ENCODE data around the gene DMP1.
"Not testable (repeated sequence)": the region's sequence is repeated elsewhere in the genome, so short reads cannot be mapped to it uniquely, and the experiment has no call there.

DMP1 gene

DNA sequence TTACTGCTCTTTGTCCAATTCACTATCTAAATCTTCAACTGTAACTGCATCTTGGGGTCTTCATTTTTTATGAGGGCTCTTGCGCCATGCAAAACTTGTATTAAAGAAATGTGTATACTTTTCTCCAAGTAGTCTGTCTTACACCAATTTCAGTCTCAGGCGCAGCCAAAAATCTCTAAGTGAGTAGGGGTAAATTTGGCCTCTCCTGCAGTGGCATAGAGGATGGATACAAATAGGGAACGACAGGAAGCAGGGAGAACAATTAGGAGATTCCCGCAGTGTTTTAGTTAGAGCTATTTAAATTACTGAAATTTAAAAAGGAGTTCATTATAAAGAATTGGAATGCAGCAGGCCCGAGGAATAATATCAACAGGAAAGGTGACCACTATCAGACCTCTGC, 30.2 kb downstream of the DMP1 start:
- no peak for DNase-seq (ENCODE audit: low read depth in 2 of 2)

GRCh38 chr4:87688316-87688715, 38.2 kb downstream of the DMP1 start:
- no peak for DNase-seq (ENCODE audit: low read depth in 2 of 2)

DNA sequence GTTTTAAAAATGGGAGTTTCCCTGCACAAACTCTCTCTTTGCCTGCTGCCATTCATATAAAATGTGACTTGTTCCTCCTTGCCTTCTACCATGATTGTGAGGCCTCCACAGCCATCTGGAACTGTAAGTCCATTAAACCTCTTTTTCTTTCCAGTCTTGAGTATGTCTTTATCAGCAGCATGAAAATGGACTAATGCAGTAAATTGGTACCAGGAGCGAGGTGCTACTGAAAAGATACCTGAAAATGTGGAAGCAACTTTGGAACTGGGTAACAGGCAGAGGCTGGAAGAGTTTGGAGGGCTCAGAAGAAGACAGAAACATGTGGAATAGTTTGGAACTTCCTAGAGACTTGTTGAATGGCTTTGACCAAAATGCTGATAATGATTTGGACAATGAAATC, 40.9 kb downstream of the DMP1 start:
- not testable (repeated sequence) for DNase-seq (ENCODE audit: low read depth in 2 of 2)

DNA sequence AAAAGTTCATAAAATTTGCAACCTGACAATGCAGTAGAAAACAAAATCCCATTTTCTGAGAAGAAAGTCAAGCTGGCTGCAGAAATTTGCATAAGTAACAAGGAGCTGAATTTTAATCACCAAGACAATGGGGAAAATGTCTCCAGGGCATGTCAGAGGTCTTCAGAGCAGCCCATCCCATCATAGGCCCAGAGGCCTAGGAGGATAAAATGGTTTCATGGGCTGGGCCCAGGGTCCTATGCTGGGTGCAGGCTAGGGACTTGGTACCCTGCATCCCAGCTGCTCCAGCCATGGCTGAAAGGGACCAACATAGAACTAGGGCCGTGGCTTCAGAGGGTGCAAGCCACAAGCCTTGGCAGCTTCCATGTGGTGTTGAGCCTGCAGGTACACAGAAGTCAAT, 42.0 kb downstream of the DMP1 start:
- DNase-seq (ENCODE audit: low read depth in 2 of 2): not testable (repeated sequence)

DNA sequence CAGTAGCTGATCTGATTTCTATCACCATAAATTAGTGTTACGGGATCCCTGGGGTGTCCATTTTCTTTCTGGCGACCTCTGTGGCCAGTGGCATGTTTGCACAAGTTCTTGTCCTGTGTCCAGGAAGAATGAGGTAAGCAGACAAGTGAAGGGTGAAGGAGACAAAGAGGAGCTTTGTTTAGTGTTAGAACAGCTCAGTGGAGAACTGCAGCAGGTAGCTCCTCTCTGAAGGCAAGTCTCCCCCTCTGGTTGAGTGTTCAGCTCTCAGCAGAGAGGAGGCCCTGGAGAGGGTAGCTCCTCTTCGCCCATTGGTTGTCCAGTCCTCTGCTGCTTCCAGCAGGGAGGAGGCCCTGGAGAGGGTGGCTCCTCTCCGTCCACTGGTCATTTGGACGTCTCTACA, 47.2 kb downstream of the DMP1 start:
- DNase-seq (ENCODE audit: low read depth in 2 of 2): no peak

- no peak for DNase-seq (ENCODE audit: low read depth in 2 of 2)
These were observed 47.9 kb downstream of the DMP1 start for GRCh38 chr4:87697945-87698344.

- DNase-seq (ENCODE audit: low read depth in 2 of 2): no peak
These were observed 48.3 kb downstream of the DMP1 start for GRCh38 chr4:87698394-87698793.

GRCh38 chr4:87704001-87704400, 53.9 kb downstream of the DMP1 start:
- DNase-seq (ENCODE audit: low read depth in 2 of 2): no peak

DNA sequence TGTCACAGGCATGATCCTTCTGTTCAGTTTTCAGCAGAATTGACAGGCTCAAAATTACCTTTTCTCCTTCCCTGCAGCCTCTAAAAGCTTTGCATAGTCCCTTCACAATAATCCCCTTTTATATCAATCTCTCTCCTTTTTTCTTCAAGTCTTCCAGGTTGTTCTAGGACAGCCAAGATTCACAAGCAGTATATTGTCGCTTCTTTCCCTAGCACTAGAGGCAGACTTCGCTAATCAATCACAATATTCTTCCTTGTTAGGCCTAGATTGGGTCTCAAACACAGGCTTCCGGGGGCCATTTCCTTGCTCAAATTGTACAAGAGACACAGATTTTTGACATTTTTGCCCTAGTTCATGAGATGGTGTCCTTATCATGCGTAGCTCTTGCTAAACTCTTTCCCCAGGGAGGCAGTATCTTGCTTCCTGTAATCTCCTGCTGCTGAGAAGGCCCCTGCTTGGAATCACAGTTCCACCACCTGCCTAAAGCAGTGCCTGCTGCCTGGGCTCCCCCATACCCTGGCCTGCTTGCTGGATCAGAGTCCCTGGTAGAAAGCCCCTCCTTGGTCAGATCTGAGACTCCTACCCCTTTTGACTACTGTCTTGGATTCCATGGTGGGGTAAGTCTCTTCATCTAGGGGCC, 57.3 kb downstream of the DMP1 start:
- DNase-seq (ENCODE audit: low read depth in 2 of 2): no peak
